Activated CD4-positive, alpha-beta T cell treated with anti-CD3 and anti-CD28 coated beads for 48 hours (primary cell): ENCODE measurements around the gene ROBO1.

Experiments used
- DNase-seq: peaks from one replicate; pipeline ENCODE4 v3.0.0-alpha.2; 2020

The ROBO1 gene

GRCh38 chr3:78863306-78864203 lies 904.2 kb downstream of the ROBO1 start:
- DNase-seq: no peak

DNA sequence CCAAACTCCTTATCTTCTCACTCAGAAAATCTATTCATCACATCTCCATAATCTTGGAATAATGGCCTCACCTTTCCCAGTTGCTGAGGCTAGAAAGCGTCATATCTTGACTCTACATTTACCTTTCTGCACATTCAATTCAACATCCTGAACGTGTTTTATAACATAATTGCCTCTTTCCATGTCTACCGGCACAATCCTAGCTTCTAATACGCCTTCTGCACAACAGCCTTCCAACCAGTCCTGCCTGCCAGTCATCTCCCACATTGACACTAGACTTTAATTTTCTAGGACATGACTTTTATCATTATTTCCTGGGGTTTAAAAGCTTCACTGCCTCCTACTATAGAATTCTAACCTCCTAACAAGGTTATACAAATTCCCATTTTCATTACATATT lies 906.6 kb downstream of the ROBO1 start:
- DNase-seq: no peak

DNA sequence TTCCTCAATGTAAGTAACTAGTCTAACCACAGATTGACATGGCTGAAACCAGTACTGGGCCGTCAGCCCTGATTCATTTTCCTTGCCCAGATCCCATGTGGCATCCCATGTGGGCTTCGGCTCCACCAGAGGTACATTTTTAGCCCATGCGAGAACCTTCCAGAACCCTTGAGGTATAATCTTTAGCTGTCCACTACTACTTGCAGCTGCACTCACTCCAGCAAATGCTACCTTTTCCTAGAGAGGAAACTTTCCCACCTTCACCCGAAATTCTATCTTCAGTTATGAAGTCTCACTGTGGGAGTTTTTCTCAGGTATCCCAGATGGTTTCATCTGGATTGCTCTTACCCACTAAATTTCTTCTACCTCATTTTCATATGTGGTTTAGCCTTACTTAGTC lies 907.2 kb downstream of the ROBO1 start:
- DNase-seq: no peak

DNA sequence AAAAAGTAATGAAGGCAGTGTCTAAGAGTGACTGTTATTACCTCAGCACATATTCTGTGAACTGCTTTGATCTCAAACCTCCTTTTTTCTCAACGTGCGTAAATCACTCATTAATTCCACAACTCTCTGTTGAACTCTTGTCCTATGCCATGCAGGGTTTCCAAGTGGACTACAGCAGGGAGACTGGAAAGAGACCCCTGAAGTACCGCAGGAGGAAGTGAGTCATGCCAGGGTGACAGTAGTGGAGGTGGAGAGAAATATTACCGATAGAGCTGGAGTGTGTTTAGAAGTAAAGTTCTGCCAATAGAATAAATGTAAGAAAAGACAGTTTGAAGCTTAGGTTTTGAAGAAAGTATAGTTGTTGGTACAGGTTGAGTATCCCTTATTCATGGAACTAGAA lies 908.9 kb downstream of the ROBO1 start:
- no peak for DNase-seq

DNA sequence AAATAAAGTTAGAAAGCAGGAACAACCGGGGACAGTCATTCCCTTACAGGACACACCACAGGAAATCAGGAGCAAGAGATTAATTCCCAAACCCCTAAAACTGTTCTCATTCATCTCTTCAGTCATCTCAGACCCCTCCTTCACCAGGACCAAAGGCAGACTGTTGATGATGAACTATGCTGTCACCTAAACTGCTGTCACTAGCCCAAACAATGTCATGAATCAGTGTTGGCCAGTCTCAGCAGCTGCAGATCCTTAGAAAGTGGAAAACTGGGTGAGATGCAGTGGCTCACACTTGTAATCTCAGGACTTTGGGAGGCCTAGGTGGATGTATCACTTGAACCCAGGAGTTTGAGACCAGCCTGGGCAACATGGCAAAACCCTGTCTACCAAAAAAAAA lies 909.6 kb downstream of the ROBO1 start:
- no peak for DNase-seq

GRCh38 chr3:78857494-78858111 lies 910.2 kb downstream of the ROBO1 start:
- DNase-seq: no peak

DNA sequence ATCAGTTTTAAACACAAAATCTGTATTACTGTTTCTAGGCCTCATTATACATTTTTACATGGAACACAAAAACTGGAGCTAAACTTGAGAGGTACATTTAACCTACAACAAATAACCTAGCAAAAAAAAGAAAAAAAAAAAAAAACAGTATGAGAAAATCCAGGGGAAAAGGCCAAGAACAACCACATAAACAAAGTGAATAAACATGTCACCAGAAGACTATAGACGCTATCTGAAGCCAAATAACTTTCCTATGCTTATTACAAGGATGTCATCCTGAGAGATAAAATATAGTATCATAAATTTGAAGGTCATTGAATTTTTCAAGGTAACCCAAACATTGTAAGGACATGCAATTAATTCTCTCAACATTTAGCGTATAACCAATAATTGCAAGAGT lies 911.6 kb downstream of the ROBO1 start:
- no peak for DNase-seq

GRCh38 chr3:78855190-78855589 lies 912.6 kb downstream of the ROBO1 start:
- DNase-seq: no peak

DNA sequence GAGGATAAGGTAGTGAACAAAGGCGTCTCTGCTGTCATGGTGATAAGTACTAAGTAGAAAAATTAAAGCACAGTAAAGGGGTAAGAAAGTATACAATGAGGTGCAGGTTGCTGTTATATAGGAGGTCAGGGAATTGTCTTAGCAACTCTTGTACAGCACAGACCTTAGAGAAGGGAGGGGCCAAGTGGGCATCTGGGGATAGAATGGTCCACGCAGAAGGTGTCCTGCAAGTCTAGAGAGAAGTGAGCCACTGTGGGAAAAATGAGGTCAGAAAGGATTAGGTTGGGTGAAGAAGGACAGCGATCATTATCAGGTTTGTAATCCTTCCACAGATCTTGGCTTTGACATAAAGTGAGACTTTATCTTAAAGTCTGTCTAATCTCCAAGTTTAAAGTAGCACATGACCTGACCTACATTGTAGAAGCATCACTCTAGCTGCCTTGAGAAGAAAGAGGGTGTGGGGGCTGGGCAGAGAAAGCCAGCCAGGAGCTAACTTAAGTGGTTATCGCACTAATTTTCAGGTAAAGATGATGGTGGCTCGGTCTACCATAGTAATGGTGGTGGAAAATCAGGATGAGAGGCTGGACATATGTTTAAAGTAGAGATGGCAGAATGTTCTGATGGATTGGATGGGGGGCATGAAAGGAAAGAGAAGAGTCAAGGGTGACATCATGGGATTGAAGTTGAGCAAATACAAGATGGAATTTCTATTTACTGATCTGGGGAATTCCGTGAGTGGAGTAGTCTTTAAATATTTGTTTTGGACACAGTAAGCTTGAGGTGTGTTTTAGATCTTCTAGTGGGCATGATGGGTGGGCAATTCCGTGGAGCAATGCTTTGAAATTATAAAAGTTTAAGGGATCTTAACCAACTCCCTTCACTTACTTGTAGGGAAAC lies 919.2 kb downstream of the ROBO1 start:
- no peak for DNase-seq

- no peak for DNase-seq
Observed at GRCh38 chr3:78847603-78848002, 920.2 kb downstream of the ROBO1 start.

DNA sequence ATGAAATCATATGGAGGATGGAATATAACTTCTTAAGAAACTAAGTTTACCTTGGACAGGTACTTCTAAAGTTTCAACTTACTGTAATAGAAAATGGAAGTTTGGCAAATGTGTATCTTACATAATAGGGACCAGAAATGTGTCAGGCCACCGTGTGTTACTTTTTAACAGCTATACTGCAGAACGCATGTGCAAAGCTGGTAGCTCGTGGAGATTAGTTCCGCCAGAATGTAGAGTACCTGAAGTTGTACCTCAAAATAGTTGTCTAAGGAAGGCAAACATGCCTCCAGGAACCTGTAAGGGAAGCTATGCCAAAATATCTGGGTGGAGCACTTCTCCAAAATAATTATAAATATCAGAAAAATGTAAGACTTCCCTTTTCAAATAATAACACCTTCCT lies 920.6 kb downstream of the ROBO1 start:
- DNase-seq: no peak

DNA sequence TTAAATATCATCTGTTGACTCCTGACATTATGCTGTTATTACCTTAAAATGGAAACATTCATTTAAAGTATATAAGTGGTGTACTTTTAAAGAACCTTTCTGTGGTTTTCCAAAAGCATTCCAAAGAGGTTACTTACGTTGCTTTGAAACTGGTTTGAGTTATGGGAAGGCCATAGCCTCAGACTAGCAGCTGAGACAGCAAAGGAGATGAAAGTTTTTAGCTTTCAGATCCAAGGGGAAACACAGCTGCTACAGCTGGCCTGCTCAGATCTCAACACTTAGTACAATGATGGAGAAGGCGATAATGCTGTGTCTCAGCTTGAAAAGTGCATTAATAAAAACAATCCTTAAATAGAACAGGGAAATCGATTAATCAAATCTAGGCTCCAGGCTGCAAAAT lies 921.1 kb downstream of the ROBO1 start:
- DNase-seq: no peak

DNA sequence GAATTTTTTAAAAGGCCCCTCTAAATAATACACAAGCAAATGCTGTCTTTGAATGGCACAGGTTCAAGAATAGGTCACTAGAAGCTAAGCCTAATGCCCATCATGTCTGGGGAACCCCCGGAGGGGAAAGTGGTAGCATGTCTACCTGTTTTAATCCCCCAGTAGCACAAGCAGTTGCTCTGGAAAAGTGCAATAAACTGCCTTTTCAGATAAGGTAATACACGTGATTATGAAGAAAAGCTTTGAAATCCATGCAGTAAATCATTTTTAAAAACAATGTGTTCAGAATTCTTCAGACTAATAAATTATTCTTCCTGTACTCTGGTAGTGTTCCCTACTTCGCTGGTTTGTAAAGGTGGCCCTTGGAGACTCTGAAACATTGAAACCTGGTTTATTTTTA lies 922.2 kb downstream of the ROBO1 start:
- no peak for DNase-seq

- no peak for DNase-seq
Observed at GRCh38 chr3:78844307-78844706, 923.5 kb downstream of the ROBO1 start.

DNA sequence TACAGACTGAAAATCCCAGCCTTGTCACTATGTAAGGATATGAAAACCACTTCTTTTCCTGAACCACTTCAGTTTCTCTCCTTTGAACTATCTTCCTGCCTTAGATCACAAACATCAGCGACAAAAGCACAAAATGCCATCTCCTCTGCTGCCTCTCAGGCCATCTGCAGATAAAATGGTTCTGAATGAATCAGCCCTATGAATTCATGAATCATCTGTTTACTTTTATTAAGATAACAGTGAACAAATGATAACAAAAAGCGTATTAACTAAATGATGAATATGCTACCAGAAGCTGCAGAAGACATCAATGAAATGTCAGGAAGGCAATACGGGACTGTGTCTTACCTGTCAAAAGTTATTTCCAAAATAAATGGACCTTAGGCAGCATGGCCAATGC lies 928.1 kb downstream of the ROBO1 start:
- no peak for DNase-seq

DNA sequence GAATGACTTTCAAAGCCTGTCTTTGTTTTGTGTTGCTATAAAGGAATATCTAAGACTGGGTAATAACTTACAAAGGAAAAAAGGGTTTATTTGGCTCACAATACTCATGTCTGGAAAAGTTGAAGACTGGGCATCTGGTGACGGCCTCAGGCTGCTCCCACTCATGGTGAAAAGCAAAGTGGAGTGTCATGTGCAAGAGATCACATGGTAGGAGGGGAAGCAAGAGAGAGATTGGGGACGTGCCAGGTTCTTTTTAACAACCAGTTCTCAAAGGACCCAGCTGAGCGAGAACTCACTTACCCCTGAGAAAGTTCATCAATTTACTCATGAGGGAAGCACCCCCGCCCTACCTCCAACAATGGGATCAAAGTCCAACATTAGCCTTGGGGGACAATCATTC lies 929.4 kb downstream of the ROBO1 start:
- no peak for DNase-seq

DNA sequence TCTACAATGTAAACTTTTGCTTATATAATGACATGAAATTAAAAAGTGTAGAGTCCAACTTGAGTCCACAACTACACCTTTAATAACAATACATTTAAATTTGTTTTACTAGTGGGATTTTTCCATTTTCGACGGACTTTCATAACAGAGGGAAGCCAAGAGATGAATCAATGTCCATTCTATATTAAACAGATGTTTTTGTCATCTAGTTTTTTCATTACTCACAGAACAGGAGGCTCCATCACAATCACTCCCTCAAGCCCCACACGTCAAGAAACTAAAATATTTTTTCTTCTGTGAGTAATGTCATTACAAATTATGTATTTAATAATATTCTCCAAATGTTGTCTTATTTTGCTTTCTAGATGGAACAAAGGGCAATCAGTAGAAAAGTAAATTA lies 932.9 kb downstream of the ROBO1 start:
- no peak for DNase-seq

DNA sequence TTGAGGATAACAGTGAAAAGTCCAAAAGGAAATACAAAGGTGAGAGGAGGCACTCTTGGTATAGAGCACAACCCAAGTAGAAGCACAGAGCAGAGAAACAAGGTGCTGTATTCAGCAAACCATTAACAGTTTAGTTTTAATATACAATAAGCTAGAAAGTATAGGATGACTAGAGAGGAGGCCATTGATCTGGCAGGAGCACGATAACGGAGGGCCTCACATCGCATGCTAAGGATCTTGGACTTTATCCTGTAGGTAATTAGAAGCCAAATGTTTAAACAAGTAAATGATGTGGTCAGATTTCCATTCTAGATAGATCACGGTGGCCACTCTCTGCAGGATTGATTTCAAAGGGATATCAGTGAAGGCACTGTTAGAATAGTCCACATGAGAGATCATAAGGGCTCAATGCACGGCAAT lies 935.0 kb downstream of the ROBO1 start:
- no peak for DNase-seq

DNA sequence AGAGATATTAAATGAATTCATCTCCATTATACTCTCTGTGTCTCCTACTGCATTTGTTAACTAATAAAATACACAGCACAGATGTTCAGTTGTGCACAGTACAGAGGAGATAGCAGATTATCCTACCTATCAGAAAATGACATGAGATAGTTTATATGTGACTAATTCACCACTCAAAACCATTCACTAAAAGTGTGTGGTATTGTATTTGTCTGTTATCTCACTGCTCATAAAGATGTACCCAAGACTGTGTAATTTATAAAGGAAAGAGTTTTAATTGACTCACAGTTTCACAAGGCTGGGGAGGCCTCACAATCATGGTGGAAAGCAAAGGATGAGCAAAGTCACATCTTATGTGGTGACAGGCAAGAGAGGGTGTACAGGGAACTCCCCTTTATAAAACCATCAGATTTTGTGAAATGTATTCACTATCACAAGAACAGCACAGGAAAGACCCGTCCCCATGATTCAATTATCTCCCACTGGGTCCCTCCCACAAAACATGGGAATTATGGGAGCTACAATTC lies 936.3 kb downstream of the ROBO1 start:
- no peak for DNase-seq

GRCh38 chr3:78830470-78830869 lies 937.3 kb downstream of the ROBO1 start:
- no peak for DNase-seq

- no peak for DNase-seq
Observed at GRCh38 chr3:78827618-78828017, 940.2 kb downstream of the ROBO1 start.

GRCh38 chr3:78825858-78826215 lies 942.0 kb downstream of the ROBO1 start:
- DNase-seq: no peak

DNA sequence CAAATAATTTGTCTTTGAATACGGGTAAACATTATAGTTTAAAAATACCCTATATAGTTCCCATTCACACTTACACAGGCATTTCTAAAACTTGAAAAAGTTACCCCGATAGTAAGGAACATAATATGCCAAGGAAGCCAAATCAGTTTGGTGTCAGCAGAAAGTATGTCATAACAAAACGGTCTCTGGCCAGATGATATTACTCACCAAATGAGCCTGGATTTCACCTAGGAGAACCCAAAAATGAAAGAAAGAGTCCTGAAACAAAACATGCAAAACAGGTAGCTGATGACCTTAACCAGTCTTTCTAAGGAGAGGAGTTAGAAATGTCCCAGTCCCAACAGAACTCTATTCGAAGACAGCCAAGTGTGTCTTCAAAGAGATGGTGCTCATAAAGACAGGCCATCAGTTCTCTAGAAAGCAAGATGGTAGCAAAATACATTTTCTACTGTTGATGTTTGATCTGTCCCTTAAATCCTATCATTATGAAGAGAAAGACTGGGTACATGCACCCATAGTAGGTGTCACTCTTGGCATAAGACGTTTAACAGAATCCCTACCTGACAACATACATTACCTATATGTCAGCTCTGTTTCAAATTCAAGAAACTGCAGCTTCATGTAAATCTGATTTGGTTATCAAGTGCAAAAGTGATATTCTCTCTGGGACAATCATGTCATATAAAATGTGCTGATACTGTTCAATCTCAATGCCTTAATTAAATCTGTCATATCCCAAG lies 942.5 kb downstream of the ROBO1 start:
- no peak for DNase-seq
